Spleen (tissue), 11 donors: ENCODE results near the gene DIO3. TPM values are rescaled to one million over a fixed set of nuclear protein-coding genes. Genes with fewer than 3 reads are reported as not detected.
A peak's percentile ranks its signal among the peaks of the same experiment; 100 is the strongest.

ENCODE experiments used
- DNase-seq: peaks from one replicate; pipeline ENCODE4 v3.0.0-alpha.2; 2020
- H3K27ac ChIP-seq, 8 donors: fragments of 200-600 bp; sonication (generic) in 7 of 8; 1 replicate in 4 of 8; 2 replicates in 4 of 8; pipeline versions ENCODE4 v1.5.0 to v1.8.0; 2016 to 2021; ENCODE audit warnings: inconsistent platforms in 4 of 8, mild to moderate bottlenecking in 4 of 8, moderate library complexity in 1 of 8
- H3K27me3 ChIP-seq, 7 donors: fragments of 200-600 bp; sonication (generic) in 6 of 7; replicated peaks in 1 of 7; 1 replicate in 4 of 7; 2 replicates in 3 of 7; pipeline versions ENCODE4 v1.5.0 to v1.8.0; 2016 to 2021; ENCODE audit warnings: inconsistent platforms in 3 of 7, mild to moderate bottlenecking in 1 of 7
- H3K36me3 ChIP-seq, 6 donors: fragments of 200-600 bp; sonication (generic) in 5 of 6; 1 replicate in 4 of 6; 2 replicates in 2 of 6; pipeline versions ENCODE4 v1.5.0 to v1.8.0; 2016 to 2021; ENCODE audit warnings: inconsistent platforms in 2 of 6
- H3K4me1 ChIP-seq, 6 donors: fragments of 200-600 bp; sonication (generic) in 5 of 6; 1 replicate in 3 of 6; 2 replicates in 3 of 6; pipeline versions ENCODE4 v1.5.0 to v1.8.0; 2016 to 2021; ENCODE audit warnings: inconsistent platforms in 3 of 6
- H3K4me3 ChIP-seq, 8 donors: fragments of 200-600 bp; sonication (generic) in 7 of 8; 1 replicate in 4 of 8; 2 replicates in 4 of 8; pipeline versions ENCODE4 v1.5.0 to v1.8.0; 2016 to 2021; ENCODE audit warnings: inconsistent platforms in 4 of 8, mild to moderate bottlenecking in 4 of 8, moderate library complexity in 2 of 8
- H3K9me3 ChIP-seq, 8 donors: fragments of 200-600 bp; sonication (generic) in 7 of 8; 1 replicate in 4 of 8; 2 replicates in 4 of 8; pipeline versions ENCODE4 v1.5.0 to v1.8.0; 2016 to 2021; ENCODE audit warnings: inconsistent platforms in 4 of 8
- POLR2A ChIP-seq, 3 donors: fragments of 450-650 bp; IDR thresholded peaks; one replicate each; pipeline ENCODE4 v1.5.1; 2017; ENCODE audit warnings: antibody characterized with exemption in 3 of 3, mild to moderate bottlenecking in 1 of 3
- POLR2AphosphoS5 ChIP-seq, 3 donors: sonication (generic); formaldehyde crosslinking; IDR thresholded peaks; one replicate each; pipeline ENCODE4 v1.5.1; 2017; ENCODE audit warnings: antibody characterized with exemption in 3 of 3
- WGBS, 5 donors: extraction: QIAGEN DNeasy Blood & Tissue Kit in 3 of 5; methylation state at CpG; one replicate each; pipeline versions ENCODE4 v1.1.5 to v1.1.7; 2013 to 2018; 5-methylcytosine and 5-hydroxymethylcytosine counted together
- intact Hi-C: fragments of 100-400 bp; cut with DNase I; formaldehyde crosslinking; loops from one replicate; pipeline ENCODE4 v1.15.0; 2023; ENCODE audit warnings: low total_unique reads
- polyA plus RNA-seq, 3 donors: library from polyadenylated mRNA; stranded (reverse); fragments of 200-250 nt; gene quantifications; one replicate each; pipeline ENCODE4 v1.2.1, GENCODE V29; 2013
- total RNA-seq, 7 donors: library from RNA; depleted of rRNA in 3 of 7; stranded (reverse); fragments of >200 nt in 3 of 7; fragmentation: NEBNext Ultra II Directional in 4 of 7; extraction: Animal tissue kit (Norgen Biotek cat#: 25700) in 4 of 7; gene quantifications; one replicate each; pipeline versions ENCODE4 v1.1.0 to v1.2.1, GENCODE V29; 2016 to 2021
- TF ChIP-seq, protein P1 (sequence below), 11 experiments: fragments of 200-600 bp in 7 of 11; fragments of 450-650 bp in 4 of 11; sonication (generic) in 4 of 11; IDR thresholded peaks in 8 of 11; conservative IDR thresholded peaks in 3 of 11; 1 replicate in 7 of 11; 2 replicates in 4 of 11; pipeline versions ENCODE4 v1.4.0 to v1.8.0; 2016 to 2021; ENCODE audit warnings: antibody characterized with exemption in 11 of 11, inconsistent platforms in 4 of 11, mild to moderate bottlenecking in 1 of 11
- donor health status: healthy with polysubstance abuse.
- donor health status: DM: no; HTN: no; CAD: no; lungs with moderate emphysema.
- donor health status: DM: no; HTN: no; CAD: no.
- donor health status: Bipolar disorder and iron deficiency.
- donor health status: healthy.
- donor health status: DM: no; HTN: no; CAD: no.
- donor health status: DM: yes; HTN: yes; CAD: no.

DIO3 gene
- total and polyA plus RNA-seq, 10 donors: 0.04 to 1.3 (median 0.37) TPM; not detected in 2

DNA sequence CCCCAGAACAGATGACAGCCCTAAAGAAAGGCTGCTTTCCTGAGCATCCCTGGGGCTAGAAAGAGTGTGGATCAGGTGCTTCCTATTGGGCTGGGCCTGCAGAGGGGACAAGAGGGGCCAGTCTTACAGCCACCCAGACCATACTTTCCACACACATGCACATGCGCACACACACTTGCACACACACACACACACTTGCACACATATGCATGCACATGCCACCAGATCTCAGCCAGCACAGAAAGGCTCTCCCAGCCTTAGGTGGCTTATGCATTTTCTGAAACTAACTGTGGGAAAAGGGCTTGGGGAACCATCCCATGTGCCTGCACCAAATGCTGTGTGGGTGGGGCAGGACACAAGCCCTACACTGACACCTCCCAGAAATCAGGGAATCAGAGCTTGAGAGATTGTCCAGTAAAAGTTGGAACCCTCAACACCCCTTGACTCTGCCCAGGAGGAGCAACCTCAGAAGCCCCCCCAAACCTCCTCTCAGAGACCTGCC is 2.5 kb upstream of the DIO3 start:
- H3K27me3 ChIP-seq: peaks cover 4 to 90% (median 50%) of the 10 kb centered on the region in 7 donors
- intact Hi-C loops: no loop called here
- WGBS, 5 donors: 96 to 100% (median 100%) methylated on average over 1 of the region's 1 CpG
- H3K9me3 ChIP-seq: peaks cover 0 to 28% (median 13%) of the 10 kb centered on the region in 8 donors
- no peak for TF ChIP-seq POLR2A (IDR thresholded peaks at IDR 0.05)
- TF ChIP-seq, protein P1, sequence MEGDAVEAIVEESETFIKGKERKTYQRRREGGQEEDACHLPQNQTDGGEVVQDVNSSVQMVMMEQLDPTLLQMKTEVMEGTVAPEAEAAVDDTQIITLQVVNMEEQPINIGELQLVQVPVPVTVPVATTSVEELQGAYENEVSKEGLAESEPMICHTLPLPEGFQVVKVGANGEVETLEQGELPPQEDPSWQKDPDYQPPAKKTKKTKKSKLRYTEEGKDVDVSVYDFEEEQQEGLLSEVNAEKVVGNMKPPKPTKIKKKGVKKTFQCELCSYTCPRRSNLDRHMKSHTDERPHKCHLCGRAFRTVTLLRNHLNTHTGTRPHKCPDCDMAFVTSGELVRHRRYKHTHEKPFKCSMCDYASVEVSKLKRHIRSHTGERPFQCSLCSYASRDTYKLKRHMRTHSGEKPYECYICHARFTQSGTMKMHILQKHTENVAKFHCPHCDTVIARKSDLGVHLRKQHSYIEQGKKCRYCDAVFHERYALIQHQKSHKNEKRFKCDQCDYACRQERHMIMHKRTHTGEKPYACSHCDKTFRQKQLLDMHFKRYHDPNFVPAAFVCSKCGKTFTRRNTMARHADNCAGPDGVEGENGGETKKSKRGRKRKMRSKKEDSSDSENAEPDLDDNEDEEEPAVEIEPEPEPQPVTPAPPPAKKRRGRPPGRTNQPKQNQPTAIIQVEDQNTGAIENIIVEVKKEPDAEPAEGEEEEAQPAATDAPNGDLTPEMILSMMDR (IDR thresholded peaks at IDR 0.05 in 8 of 11, conservative IDR thresholded peaks at IDR 0.05 in 3 of 11): no peak
- TF ChIP-seq POLR2AphosphoS5 (IDR thresholded peaks at IDR 0.05): no peak
- H3K4me1 ChIP-seq: peaks cover 0 to 24% (median 10%) of the 10 kb centered on the region in 6 donors
- H3K4me3 ChIP-seq: no peak overlapping the region
- peaks cover 0 to 8% (median 0%) of the 10 kb centered on the region in 6 donors for H3K36me3 ChIP-seq
- DNase-seq: peak; percentile 7
- H3K27ac ChIP-seq: no peak overlapping the region

DNA sequence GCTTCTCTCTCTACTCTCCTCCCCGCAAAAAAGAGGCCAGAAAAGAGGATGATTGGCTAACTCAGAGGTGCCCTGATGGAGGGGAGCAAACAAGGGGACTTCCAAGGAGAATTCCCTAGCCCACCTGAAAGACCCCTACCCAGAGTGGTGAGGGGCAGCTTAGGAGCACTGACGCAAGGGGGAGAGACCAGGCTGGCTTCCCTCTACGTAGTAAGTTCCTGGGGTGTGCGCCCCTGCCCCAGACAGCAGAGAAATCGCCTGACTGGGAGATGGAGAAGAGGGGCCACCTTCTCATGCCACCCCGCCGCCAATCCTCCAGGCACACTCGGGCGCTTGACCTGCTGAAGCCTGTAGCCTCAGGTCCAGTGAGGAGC is 2.1 kb upstream of the DIO3 start:
- peaks cover 0 to 31% (median 13%) of the 10 kb centered on the region in 8 donors for H3K9me3 ChIP-seq
- 49 to 63% (median 56%) methylated on average over 3 to 9 of the region's 9 CpGs for WGBS, 5 donors
- no peak overlapping the region for H3K27ac ChIP-seq
- intact Hi-C loops: no loop called here
- DNase-seq: peak; percentile 60
- peaks cover 7 to 90% (median 54%) of the 10 kb centered on the region in 7 donors for H3K27me3 ChIP-seq
- TF ChIP-seq POLR2AphosphoS5 (IDR thresholded peaks at IDR 0.05) (no peak), POLR2A (IDR thresholded peaks at IDR 0.05) (no peak)
- TF ChIP-seq, protein P1 (IDR thresholded peaks at IDR 0.05 in 8 of 11, conservative IDR thresholded peaks at IDR 0.05 in 3 of 11): no peak
- peaks cover 0 to 29% (median 11%) of the 10 kb centered on the region in 6 donors for H3K4me1 ChIP-seq
- H3K36me3 ChIP-seq: peaks cover 0 to 8% (median 0%) of the 10 kb centered on the region in 6 donors
- peak overlapping the region in 3 of 8 donors; percentile 19 to 57 (median 36) for H3K4me3 ChIP-seq

DNA sequence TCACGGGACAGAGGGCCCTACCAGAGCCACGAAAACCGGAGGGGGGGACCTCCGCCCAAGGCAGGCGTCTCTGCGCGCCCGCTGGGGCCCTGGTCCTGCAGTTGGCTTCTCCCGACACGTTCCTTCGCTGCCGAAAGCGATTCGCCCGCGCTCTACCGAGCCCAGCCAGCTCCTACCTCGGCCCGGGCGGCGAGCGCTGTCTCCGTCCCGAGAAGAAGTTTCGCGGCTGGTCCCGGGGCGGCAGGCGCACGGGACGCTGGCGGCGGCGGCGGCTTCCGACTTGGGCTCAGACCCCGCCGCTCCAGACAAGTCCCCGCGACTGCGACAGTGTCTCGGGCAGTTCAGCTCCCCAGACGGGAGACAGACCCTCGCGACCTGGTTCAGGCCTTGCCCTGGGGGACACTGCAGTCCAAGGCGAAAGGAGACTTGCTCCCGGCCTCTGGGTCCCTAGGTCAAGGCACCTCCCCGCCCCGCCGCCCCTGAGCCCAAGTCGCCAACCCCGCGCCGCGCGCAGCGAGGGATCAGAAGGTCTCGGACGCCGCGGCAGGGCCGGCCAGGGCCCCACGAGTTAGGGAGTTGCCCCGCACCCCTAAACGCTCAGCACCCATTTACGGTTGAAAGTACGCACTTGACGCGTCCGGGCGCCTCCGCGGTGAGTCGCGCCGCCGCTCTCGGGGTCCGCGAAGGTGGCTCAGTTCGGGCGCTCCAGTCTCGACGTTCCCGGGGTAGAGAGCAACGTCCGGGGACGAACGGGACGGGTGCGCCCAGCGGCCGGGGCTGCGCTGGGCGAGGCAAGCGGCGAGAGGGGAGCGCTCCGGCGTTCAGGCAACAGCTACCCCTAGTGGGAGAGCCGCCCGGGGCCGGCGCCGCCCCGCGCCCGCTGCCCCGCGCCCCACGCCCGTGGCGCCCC is 1.4 kb upstream of the DIO3 start:
- Histone ChIP-seq H3K27ac (no peak overlapping the region), H3K4me1 (peaks cover 0 to 35% (median 17%) of the 10 kb centered on the region in 6 donors), H3K4me3 (peak overlapping the region in 6 of 8 donors; percentile 14 to 57 (median 19)), H3K9me3 (peaks cover 0 to 31% (median 13%) of the 10 kb centered on the region in 8 donors), H3K27me3 (peaks cover 13 to 91% (median 61%) of the 10 kb centered on the region in 7 donors), H3K36me3 (peaks cover 0 to 8% (median 0%) of the 10 kb centered on the region in 6 donors)
- intact Hi-C loops: no loop called here
- no peak for TF ChIP-seq POLR2A (IDR thresholded peaks at IDR 0.05)
- no peak for TF ChIP-seq POLR2AphosphoS5 (IDR thresholded peaks at IDR 0.05)
- TF ChIP-seq, protein P1 (IDR thresholded peaks at IDR 0.05 in 8 of 11, conservative IDR thresholded peaks at IDR 0.05 in 3 of 11): no peak
- peak; percentile 69 for DNase-seq
- WGBS, 5 donors: 3 to 8% (median 3%) methylated on average over 54 to 113 of the region's 113 CpGs
